SK-N-SH treated with all-trans-retinoic acid at 6 μM for 48 hours (cell line): ENCODE results near the gene SELL.

Experiments used
- ATAC-seq: fragments of 200-7000 bp; cut with Tn5 transposase; 3 replicates; pipeline ENCODE4 v1.9.1; 2020; ENCODE audit warnings: mild to moderate bottlenecking, moderate library complexity
- ARNTL ChIP-seq: fragments of 450-650 bp; formaldehyde crosslinking; IDR thresholded peaks from 2 replicates; pipeline ENCODE4 v1.5.0; 2020; ENCODE audit warnings: low read depth, mild to moderate bottlenecking, moderate library complexity, borderline replicate concordance
- CREB5 ChIP-seq: fragments of 250-450 bp; sonication (Bioruptor Pico); IDR thresholded peaks from 2 replicates; pipeline ENCODE4 v1.5.1; 2020; ENCODE audit warnings: low read depth, mild to moderate bottlenecking, moderate library complexity
- CSDC2 ChIP-seq: fragments of 250-450 bp; sonication (Bioruptor Pico); IDR thresholded peaks from 2 replicates; pipeline ENCODE4 v1.5.0; 2020; ENCODE audit warnings: mild to moderate bottlenecking, moderate library complexity
- CSRNP3 ChIP-seq: fragments of 250-450 bp; sonication (Bioruptor Pico); IDR thresholded peaks from 2 replicates; pipeline ENCODE4 v1.5.1; 2021; ENCODE audit warnings: mild to moderate bottlenecking, moderate library complexity
- ESRRG ChIP-seq: fragments of 250-450 bp; sonication (Bioruptor Pico); IDR thresholded peaks from 2 replicates; pipeline ENCODE4 v1.6.1; 2021; ENCODE audit warnings: mild to moderate bottlenecking
- GLIS3 ChIP-seq: fragments of 250-450 bp; sonication (Bioruptor Pico); IDR thresholded peaks from 2 replicates; pipeline ENCODE4 v1.5.0; 2020; ENCODE audit warnings: mild to moderate bottlenecking, moderate library complexity
- ISL1 ChIP-seq: fragments of 250-450 bp; sonication (Bioruptor Pico); IDR thresholded peaks from 2 replicates; pipeline ENCODE4 v2.1.2; 2022; ENCODE audit warnings: mild to moderate bottlenecking, moderate library complexity
- OSR1 ChIP-seq: fragments of 250-450 bp; sonication (Bioruptor Pico); IDR thresholded peaks from 2 replicates; pipeline ENCODE4 v1.8.0; 2022; ENCODE audit warnings: moderate library complexity, mild to moderate bottlenecking, inconsistent platforms
- PATZ1 ChIP-seq: fragments of 250-450 bp; sonication (Bioruptor Pico); IDR thresholded peaks from 2 replicates; pipeline ENCODE4 v1.8.0; 2020; ENCODE audit warnings: mild to moderate bottlenecking, moderate library complexity, borderline replicate concordance
- POU6F1 ChIP-seq: fragments of 250-450 bp; sonication (Bioruptor Pico); IDR thresholded peaks from 2 replicates; pipeline ENCODE4 v1.8.0; 2021; ENCODE audit warnings: low read depth, mild to moderate bottlenecking, moderate library complexity, borderline replicate concordance
- PPARA ChIP-seq: fragments of 250-450 bp; sonication (Bioruptor Pico); IDR thresholded peaks from 2 replicates; pipeline ENCODE4 v1.5.0; 2020; ENCODE audit warnings: mild to moderate bottlenecking, borderline replicate concordance
- RARB ChIP-seq: fragments of 250-450 bp; sonication (Bioruptor Pico); IDR thresholded peaks from 2 replicates; pipeline ENCODE4 v1.8.0; 2021; ENCODE audit warnings: mild to moderate bottlenecking, moderate library complexity
- SNAI2 ChIP-seq: fragments of 250-450 bp; sonication (Bioruptor Pico); IDR thresholded peaks from 2 replicates; pipeline ENCODE4 v1.5.0; 2020; ENCODE audit warnings: mild to moderate bottlenecking, moderate library complexity
- TOX ChIP-seq: fragments of 250-450 bp; sonication (Bioruptor Pico); IDR thresholded peaks from 2 replicates; pipeline ENCODE4 v1.8.0; 2021; ENCODE audit warnings: mild to moderate bottlenecking, moderate library complexity, borderline replicate concordance
- TSHZ2 ChIP-seq: fragments of 250-450 bp; sonication (Bioruptor Pico); IDR thresholded peaks from 2 replicates; pipeline ENCODE4 v1.5.0; 2020; ENCODE audit warnings: mild to moderate bottlenecking, moderate library complexity
- ZC3H10 ChIP-seq: fragments of 250-450 bp; sonication (Bioruptor Pico); IDR thresholded peaks from 2 replicates; pipeline ENCODE4 v1.5.1; 2021; ENCODE audit warnings: mild to moderate bottlenecking, moderate library complexity
- ZFP3 ChIP-seq: fragments of 250-450 bp; sonication (Bioruptor Pico); IDR thresholded peaks from 2 replicates; pipeline ENCODE4 v1.5.0; 2020; ENCODE audit warnings: mild to moderate bottlenecking, moderate library complexity
- ZFP30 ChIP-seq: fragments of 450-650 bp; formaldehyde crosslinking; IDR thresholded peaks from 2 replicates; pipeline ENCODE4 v1.5.0; 2022; ENCODE audit warnings: mild to moderate bottlenecking, moderate library complexity
- ZNF565 ChIP-seq: fragments of 450-650 bp; formaldehyde crosslinking; conservative IDR thresholded peaks from 2 replicates; pipeline ENCODE4 v1.5.0; 2020; ENCODE audit warnings: low read depth, mild to moderate bottlenecking, moderate library complexity
- ZNF8 ChIP-seq: fragments of 450-650 bp; formaldehyde crosslinking; IDR thresholded peaks from 2 replicates; pipeline ENCODE4 v1.5.0; 2020; ENCODE audit warnings: mild to moderate bottlenecking, moderate library complexity

The SELL gene

GRCh38 chr1:169696273-169697100 lies 14.9 kb downstream of the SELL start:
- ATAC-seq = no peak
- TF ChIP-seq ISL1 = no peak
- no peak for TF ChIP-seq ZFP30
- no peak for TF ChIP-seq ZFP3 (CRISPR knock-in tag)
- TF ChIP-seq ZC3H10 (CRISPR knock-in tag) = no peak
- no peak for TF ChIP-seq PPARA (CRISPR knock-in tag)
- TF ChIP-seq ARNTL (CRISPR knock-in tag) = no peak
- TF ChIP-seq GLIS3 = no peak
- no peak for TF ChIP-seq POU6F1 (CRISPR knock-in tag)
- no peak for TF ChIP-seq PATZ1 (CRISPR knock-in tag)
- no peak for TF ChIP-seq CREB5
- TF ChIP-seq SNAI2 (CRISPR knock-in tag) = no peak
- TF ChIP-seq CSDC2 (CRISPR knock-in tag) = no peak

GRCh38 chr1:169694304-169695075 lies 16.9 kb downstream of the SELL start:
- TF ChIP-seq OSR1 (CRISPR knock-in tag) (no peak), ZNF8 (CRISPR knock-in tag) (no peak), ARNTL (CRISPR knock-in tag) (no peak), PATZ1 (CRISPR knock-in tag) (no peak), TSHZ2 (no peak)
- ATAC-seq = no peak

GRCh38 chr1:169692756-169693460 lies 18.5 kb downstream of the SELL start:
- ATAC-seq = no peak
- TF ChIP-seq TOX (CRISPR knock-in tag) (no peak), ISL1 (no peak), ZNF565 (CRISPR knock-in tag) (no peak), GLIS3 (no peak), ZFP30 (no peak), RARB (CRISPR knock-in tag) (no peak), ESRRG (CRISPR knock-in tag) (no peak), CSRNP3 (no peak), ZC3H10 (CRISPR knock-in tag) (no peak), TSHZ2 (no peak)
